ENCODE data around the gene ATXN1. TPM values are rescaled to one million over a fixed set of nuclear protein-coding genes. Genes with fewer than 3 reads are reported as not detected.

ATXN1 gene
- total and polyA plus RNA-seq, 2 of the 13 experiments (the other 11 are each of a cell fraction or from before 2014, with no cell fraction given) = 20.7 to 39.5 TPM

DNA sequence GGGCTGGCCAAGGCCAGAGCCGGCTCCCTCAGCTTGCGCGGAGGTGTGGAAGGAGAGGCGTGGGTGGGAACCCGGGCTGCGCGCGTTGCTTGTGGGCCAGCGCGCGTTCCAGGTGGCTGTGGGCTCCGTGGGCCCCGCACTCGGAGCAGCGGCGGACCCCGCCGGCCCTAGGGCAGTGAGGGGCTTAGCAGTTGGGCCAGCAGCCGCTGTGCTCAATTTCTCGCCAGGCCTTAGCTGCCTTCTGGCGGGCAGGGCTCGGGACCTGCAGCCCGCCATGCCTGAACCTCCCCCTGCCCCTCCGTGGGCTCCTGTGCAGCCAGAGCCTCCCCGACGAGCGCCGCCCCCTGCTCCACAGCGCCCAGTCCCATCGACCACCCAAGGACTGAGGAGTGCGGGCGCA is 414.4 kb downstream of the ATXN1 start:
- 96% methylated on average over 18 of the region's 32 CpGs for WGBS (ENCODE audit: low lambda C conversion rate)
- CTCF ChIA-PET (ENCODE audit: low intra/inter-chr PET ratio, low total read pairs) = no interaction called here
- POLR2A ChIA-PET = interaction anchor here (0.7 kb wide), 1 partner anchor 1180 kb away, joined by 4 read pairs; no protein-coding TSS in a partner anchor
- no peak overlapping the region for H3K4me3 ChIP-seq (replicated peaks in 1 of 3; ENCODE audit: insufficient read depth in 1 of 3, low read depth in 2 of 3, low read length in 3 of 3)
- no peak overlapping the region for H3K27ac ChIP-seq (ENCODE audit: extremely low read length, insufficient read depth, low read length)
- H3K4me2 ChIP-seq (ENCODE audit: low read depth, low read length) = no peak overlapping the region
- H3K27me3 ChIP-seq (ENCODE audit: control insufficient read depth in 1 of 2, insufficient read depth in 2 of 2, low read length in 2 of 2) = no peaks in the 10 kb centered on the region
- TF ChIP-seq ZNF720 (CRISPR knock-in tag; IDR thresholded peaks at IDR 0.05) (no peak), FOXJ3 (CRISPR knock-in tag; IDR thresholded peaks at IDR 0.05; ENCODE audit: borderline replicate concordance) (no peak), AGO2 (optimal IDR thresholded peaks at IDR 0.05; ENCODE audit: low read depth, low read length) (peak; percentile 47), ZBTB38 (CRISPR knock-in tag; IDR thresholded peaks at IDR 0.05) (0 out of 2 replicates have a peak, but pooled peaks have one; percentile 35), ZNF776 (CRISPR knock-in tag; IDR thresholded peaks at IDR 0.05) (0 out of 2 replicates have a peak, but pooled peaks have one; percentile 22), MXI1 (IDR thresholded peaks at IDR 0.05; ENCODE audit: borderline replicate concordance, low read depth, low read length) (no peak), GABPB1 (CRISPR knock-in tag; IDR thresholded peaks at IDR 0.05) (peak; percentile 21; the same call in 1 of the 2 replicates), CAMTA2 (CRISPR knock-in tag; IDR thresholded peaks at IDR 0.05; ENCODE audit: borderline replicate concordance) (no peak), ZNF570 (CRISPR knock-in tag; IDR thresholded peaks at IDR 0.05; ENCODE audit: borderline replicate concordance) (no peak), ZNF788 (CRISPR knock-in tag; IDR thresholded peaks at IDR 0.05; ENCODE audit: borderline replicate concordance) (no peak)
- TF ChIP-seq, protein P1, sequence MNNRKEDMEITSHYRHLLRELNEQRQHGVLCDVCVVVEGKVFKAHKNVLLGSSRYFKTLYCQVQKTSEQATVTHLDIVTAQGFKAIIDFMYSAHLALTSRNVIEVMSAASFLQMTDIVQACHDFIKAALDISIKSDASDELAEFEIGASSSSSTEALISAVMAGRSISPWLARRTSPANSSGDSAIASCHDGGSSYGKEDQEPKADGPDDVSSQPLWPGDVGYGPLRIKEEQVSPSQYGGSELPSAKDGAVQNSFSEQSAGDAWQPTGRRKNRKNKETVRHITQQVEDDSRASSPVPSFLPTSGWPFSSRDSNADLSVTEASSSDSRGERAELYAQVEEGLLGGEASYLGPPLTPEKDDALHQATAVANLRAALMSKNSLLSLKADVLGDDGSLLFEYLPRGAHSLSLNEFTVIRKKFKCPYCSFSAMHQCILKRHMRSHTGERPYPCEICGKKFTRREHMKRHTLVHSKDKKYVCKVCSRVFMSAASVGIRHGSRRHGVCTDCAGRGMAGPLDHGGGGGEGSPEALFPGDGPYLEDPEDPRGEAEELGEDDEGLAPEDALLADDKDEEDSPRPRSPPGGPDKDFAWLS (CRISPR knock-in tag; IDR thresholded peaks at IDR 0.05; ENCODE audit: borderline replicate concordance) = no peak
- TF ChIP-seq, protein P2, sequence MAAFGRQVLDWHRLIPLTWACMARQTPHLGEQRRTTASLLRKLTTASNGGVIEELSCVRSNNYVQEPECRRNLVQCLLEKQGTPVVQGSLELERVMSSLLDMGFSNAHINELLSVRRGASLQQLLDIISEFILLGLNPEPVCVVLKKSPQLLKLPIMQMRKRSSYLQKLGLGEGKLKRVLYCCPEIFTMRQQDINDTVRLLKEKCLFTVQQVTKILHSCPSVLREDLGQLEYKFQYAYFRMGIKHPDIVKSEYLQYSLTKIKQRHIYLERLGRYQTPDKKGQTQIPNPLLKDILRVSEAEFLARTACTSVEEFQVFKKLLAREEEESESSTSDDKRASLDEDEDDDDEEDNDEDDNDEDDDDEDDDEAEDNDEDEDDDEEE (CRISPR knock-in tag; IDR thresholded peaks at IDR 0.05) = no peak
- FAIRE-seq = no peak
- DNase-seq (ENCODE audit: low spot score) = no peak
- H3K9me3 ChIP-seq (ENCODE audit: low read length) = no peaks in the 10 kb centered on the region
- BruUV-seq (replicated peaks) = no TSS peak
- intact Hi-C loops (cut with micrococcal nuclease; ENCODE audit: unreplicated experiment) (no loop called here), in situ Hi-C loops (cut with HindIII; ENCODE audit: extremely low pct_ligation_motif_present, low pct_unique_long_range_greater_than_20kb) (loop anchor here (25.0 kb wide), 1 partner anchor 615 kb away; no protein-coding TSS in a partner anchor)
- H3K79me2 ChIP-seq (ENCODE audit: insufficient read depth, low read length) = no peaks in the 10 kb centered on the region
- peaks cover 14% of the 10 kb centered on the region for H3K4me1 ChIP-seq (ENCODE audit: insufficient read depth, low read length)
- H3K36me3 ChIP-seq (replicated peaks in 1 of 2; ENCODE audit: control insufficient read depth in 1 of 2, insufficient read depth in 2 of 2, low read length in 2 of 2) = no peaks in the 10 kb centered on the region; a peak in 1 of 5 replicates
- H2AFZ ChIP-seq (ENCODE audit: low read length) = no peak overlapping the region
- no peak for ATAC-seq
- H4K20me1 ChIP-seq (ENCODE audit: insufficient read depth, low read length) = peaks cover 3% of the 10 kb centered on the region; the same call in 1 of the 2 replicates
- H3K9ac ChIP-seq (ENCODE audit: insufficient read depth, low read depth, low read length) = no peak overlapping the region
